CD14-positive monocyte (primary cell): Measurements from ENCODE around the gene TMEM242. TPM values are rescaled to one million over a fixed set of nuclear protein-coding genes. Genes with fewer than 3 reads are reported as not detected.

Experiments used
- DNase-seq, 3 donors: peaks; one replicate each; pipeline ENCODE4 v3.0.0-alpha.2; 2011 to 2022
- H2AFZ ChIP-seq: 2 replicates; pipeline ENCODE4 v1.6.0; 2012; ENCODE audit warnings: mild to moderate bottlenecking, low read depth, low read length, inconsistent platforms; ENCODE audit not compliant: insufficient read depth, poor library complexity, severe bottlenecking
- H3K27ac ChIP-seq, 2 donors: 1 replicate in 1 of 2; 2 replicates in 1 of 2; pipeline ENCODE4 v1.5.1; 2012 to 2013; ENCODE audit warnings: low read length in 2 of 2, control low read depth in 1 of 2, inconsistent platforms in 1 of 2, low read depth in 1 of 2, mild to moderate bottlenecking in 1 of 2
- H3K27me3 ChIP-seq, 2 donors: one replicate each; pipeline versions ENCODE4 v1.6.0 to v1.6.1; 2011 to 2013; ENCODE audit warnings: low read length in 2 of 2; ENCODE audit not compliant: control insufficient read depth in 2 of 2, insufficient read depth in 2 of 2
- H3K36me3 ChIP-seq, 2 donors: replicated peaks in 1 of 2; 1 replicate in 1 of 2; 2 replicates in 1 of 2; pipeline versions ENCODE4 v1.5.1 to v1.6.1; 2012 to 2013; ENCODE audit warnings: low read length in 2 of 2, control low read depth in 1 of 2, inconsistent platforms in 1 of 2, mild to moderate bottlenecking in 1 of 2; ENCODE audit not compliant: insufficient read depth in 2 of 2, control insufficient read depth in 1 of 2
- H3K4me1 ChIP-seq, 2 donors: 1 replicate in 1 of 2; 2 replicates in 1 of 2; pipeline versions ENCODE4 v1.5.1 to v1.6.1; 2012 to 2013; ENCODE audit warnings: low read length in 2 of 2, control low read depth in 1 of 2, inconsistent platforms in 1 of 2, mild to moderate bottlenecking in 1 of 2, moderate library complexity in 1 of 2; ENCODE audit not compliant: insufficient read depth in 2 of 2, control insufficient read depth in 1 of 2
- H3K4me2 ChIP-seq: replicated peaks from 2 replicates; pipeline ENCODE3; 2012; ENCODE audit warnings: low read length, moderate library complexity, mild to moderate bottlenecking; ENCODE audit not compliant: poor library complexity, severe bottlenecking; ENCODE audit errors: extremely low read depth
- H3K4me3 ChIP-seq, 3 experiments: fragments of 200-600 bp in 1 of 3; sonication (generic) in 1 of 3; replicated peaks in 1 of 3; 1 replicate in 2 of 3; 2 replicates in 1 of 3; pipeline ENCODE4 v1.5.1; 2011 to 2013; ENCODE audit warnings: low read length in 3 of 3, mild to moderate bottlenecking in 3 of 3, control low read depth in 2 of 3, low read depth in 2 of 3, inconsistent platforms in 1 of 3, moderate library complexity in 1 of 3
- H3K79me2 ChIP-seq: 2 replicates; pipeline ENCODE4 v1.6.0; 2012; ENCODE audit warnings: mild to moderate bottlenecking, control low read depth, inconsistent platforms, low read length, moderate library complexity; ENCODE audit not compliant: insufficient read depth
- H3K9ac ChIP-seq: 2 replicates; pipeline ENCODE4 v1.6.0; 2017; ENCODE audit warnings: low read length, mild to moderate bottlenecking; ENCODE audit not compliant: insufficient read depth, poor library complexity, severe bottlenecking
- H3K9me3 ChIP-seq, 2 donors: replicated peaks in 1 of 2; 1 replicate in 1 of 2; 2 replicates in 1 of 2; pipeline versions ENCODE4 v1.5.1 to v1.6.1; 2012 to 2013; ENCODE audit warnings: low read length in 2 of 2, control low read depth in 1 of 2; ENCODE audit not compliant: control insufficient read depth in 1 of 2, insufficient read depth in 1 of 2
- H4K20me1 ChIP-seq: 2 replicates; pipeline ENCODE4 v1.6.0; 2012; ENCODE audit warnings: mild to moderate bottlenecking, low read length, control low read depth, moderate library complexity; ENCODE audit not compliant: insufficient read depth
- H3K27ac Mint-ChIP-seq, 7 donors: one replicate each; pipeline ENCODE4 v1.8.0; 2020; ENCODE audit warnings: mild to moderate bottlenecking in 7 of 7, mixed read lengths in 7 of 7, moderate library complexity in 6 of 7, inconsistent platforms in 2 of 7
- H3K27me3 Mint-ChIP-seq, 3 donors: one replicate each; pipeline ENCODE4 v1.8.0; 2021 to 2022; ENCODE audit warnings: low read depth in 3 of 3, mild to moderate bottlenecking in 3 of 3, mixed read lengths in 3 of 3, moderate library complexity in 3 of 3, inconsistent platforms in 1 of 3
- H3K36me3 Mint-ChIP-seq, 2 donors: one replicate each; pipeline ENCODE4 v1.8.0; 2020; ENCODE audit warnings: mixed read lengths in 2 of 2, inconsistent platforms in 1 of 2, mild to moderate bottlenecking in 1 of 2
- H3K4me1 Mint-ChIP-seq: one replicate; pipeline ENCODE4 v1.8.0; 2020; ENCODE audit warnings: mild to moderate bottlenecking, mixed read lengths
- H3K4me3 Mint-ChIP-seq, 2 donors: one replicate each; pipeline ENCODE4 v1.8.0; 2020; ENCODE audit warnings: mild to moderate bottlenecking in 2 of 2, mixed read lengths in 2 of 2, moderate library complexity in 1 of 2
- H3K9me3 Mint-ChIP-seq, 7 donors: one replicate each; pipeline ENCODE4 v1.8.0; 2020 to 2022; ENCODE audit warnings: mixed read lengths in 7 of 7, mild to moderate bottlenecking in 6 of 7, moderate library complexity in 6 of 7, inconsistent platforms in 2 of 7
- WGBS: methylation state at CpG from one replicate; pipeline ENCODE4 v1.1.5; 2013; ENCODE audit warnings: missing lambda C conversion rate; ENCODE audit not compliant: insufficient coverage; 5-methylcytosine and 5-hydroxymethylcytosine counted together
- intact Hi-C, 2 donors: fragments of 100-400 bp; cut with micrococcal nuclease; formaldehyde crosslinking; loops; one replicate each; pipeline versions ENCODE4 v1.15.0 to v1.15.1; 2023
- polyA plus RNA-seq, 3 donors: library from polyadenylated mRNA; depleted of rRNA in 1 of 3; unstranded in 2 of 3; stranded (reverse) in 1 of 3; fragments of 300-500 nt in 2 of 3; fragments of >200 nt in 1 of 3; fragmentation: Illumina TruSeq in 2 of 3; gene quantifications; 1 replicate in 2 of 3; 2 replicates in 1 of 3; pipeline ENCODE4 v1.2.3, GENCODE V29; 2012 to 2021
- TF ChIP-seq, protein P1 (sequence below): fragments of 200-600 bp; IDR thresholded peaks from one replicate; pipeline ENCODE4 v1.8.0; 2022; ENCODE audit warnings: antibody characterized with exemption, mild to moderate bottlenecking

The TMEM242 gene
- polyA plus RNA-seq, 3 donors = 5.6 to 9.8 (median 8.3) TPM

DNA sequence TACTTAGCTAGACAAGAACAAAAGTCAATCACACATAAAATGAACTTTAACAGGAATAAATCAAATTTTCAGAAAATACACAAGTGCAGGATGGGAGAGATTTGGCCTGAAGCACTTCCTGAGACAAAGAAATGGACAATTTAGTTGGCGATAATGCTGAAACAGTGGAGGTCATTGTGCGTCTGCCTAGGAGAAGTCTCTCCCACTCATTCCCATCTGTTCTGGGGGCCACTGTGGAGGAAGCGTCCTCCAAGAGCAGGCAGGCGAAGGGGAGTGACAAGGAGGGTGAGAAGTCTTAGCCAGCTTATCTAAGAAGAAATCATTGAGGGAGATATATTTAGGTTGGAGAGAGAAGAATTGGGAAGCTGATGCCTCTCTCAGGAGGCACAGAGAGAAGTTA lies 10.2 kb upstream of the TMEM242 start:
- Mint-ChIP-seq H3K27me3 (peaks cover 2 to 9% (median 6%) of the 10 kb centered on the region in 3 donors), H3K4me3 (peak overlapping the region in 1 of 2 donors; percentile 61), H3K36me3 (no peaks in the 10 kb centered on the region), H3K9me3 (no peaks in the 10 kb centered on the region), H3K27ac (no peak overlapping the region), H3K4me1 (peaks cover 9% of the 10 kb centered on the region)
- Histone ChIP-seq H3K4me1 (peaks cover 6% of the 10 kb centered on the region in 2 donors), H3K27ac (no peak overlapping the region), H3K27me3 (peaks cover 0 to 2% of the 10 kb centered on the region in 2 donors), H4K20me1 (no peaks in the 10 kb centered on the region), H3K4me3 (no peak overlapping the region), H3K79me2 (no peaks in the 10 kb centered on the region), H3K36me3 (no peaks in the 10 kb centered on the region), H3K9me3 (no peaks in the 10 kb centered on the region), H3K9ac (no peak overlapping the region), H2AFZ (no peak overlapping the region), H3K4me2 (no peak overlapping the region)
- WGBS = no CpG with 5 or more reads among the region's 4 CpGs
- DNase-seq = no peak
- TF ChIP-seq, protein P1, sequence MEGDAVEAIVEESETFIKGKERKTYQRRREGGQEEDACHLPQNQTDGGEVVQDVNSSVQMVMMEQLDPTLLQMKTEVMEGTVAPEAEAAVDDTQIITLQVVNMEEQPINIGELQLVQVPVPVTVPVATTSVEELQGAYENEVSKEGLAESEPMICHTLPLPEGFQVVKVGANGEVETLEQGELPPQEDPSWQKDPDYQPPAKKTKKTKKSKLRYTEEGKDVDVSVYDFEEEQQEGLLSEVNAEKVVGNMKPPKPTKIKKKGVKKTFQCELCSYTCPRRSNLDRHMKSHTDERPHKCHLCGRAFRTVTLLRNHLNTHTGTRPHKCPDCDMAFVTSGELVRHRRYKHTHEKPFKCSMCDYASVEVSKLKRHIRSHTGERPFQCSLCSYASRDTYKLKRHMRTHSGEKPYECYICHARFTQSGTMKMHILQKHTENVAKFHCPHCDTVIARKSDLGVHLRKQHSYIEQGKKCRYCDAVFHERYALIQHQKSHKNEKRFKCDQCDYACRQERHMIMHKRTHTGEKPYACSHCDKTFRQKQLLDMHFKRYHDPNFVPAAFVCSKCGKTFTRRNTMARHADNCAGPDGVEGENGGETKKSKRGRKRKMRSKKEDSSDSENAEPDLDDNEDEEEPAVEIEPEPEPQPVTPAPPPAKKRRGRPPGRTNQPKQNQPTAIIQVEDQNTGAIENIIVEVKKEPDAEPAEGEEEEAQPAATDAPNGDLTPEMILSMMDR = no peak
- intact Hi-C loops = no loop called here

- Histone ChIP-seq H3K27ac (no peak overlapping the region), H3K4me1 (peaks cover 6% of the 10 kb centered on the region in 2 donors), H3K27me3 (peaks cover 0 to 2% of the 10 kb centered on the region in 2 donors), H3K9ac (no peak overlapping the region), H3K79me2 (no peaks in the 10 kb centered on the region), H3K9me3 (no peaks in the 10 kb centered on the region), H3K36me3 (no peaks in the 10 kb centered on the region), H2AFZ (no peak overlapping the region), H4K20me1 (no peaks in the 10 kb centered on the region), H3K4me2 (no peak overlapping the region), H3K4me3 (no peak overlapping the region)
- TF ChIP-seq, protein P1 = no peak
- intact Hi-C loops = no loop called here
- peaks cover 5 to 15% (median 6%) of the 10 kb centered on the region in 3 donors for H3K27me3 Mint-ChIP-seq
- peaks cover 9% of the 10 kb centered on the region for H3K4me1 Mint-ChIP-seq
- H3K4me3 Mint-ChIP-seq = no peak overlapping the region
- WGBS = 84% methylated on average over 3 of the region's 7 CpGs
- no peaks in the 10 kb centered on the region for H3K9me3 Mint-ChIP-seq
- H3K36me3 Mint-ChIP-seq = no peaks in the 10 kb centered on the region
- H3K27ac Mint-ChIP-seq = no peak overlapping the region
- DNase-seq = no peak
These were observed 9.5 kb upstream of the TMEM242 start for GRCh38 chr6:157332813-157333212.
